ENCODE results near the gene RFLNA. TPM values are rescaled to one million over a fixed set of nuclear protein-coding genes. Genes with fewer than 3 reads are reported as not detected.

RFLNA gene
- total and polyA plus RNA-seq, 2 experiments from 2014 or later = 3.9 to 20.4 TPM

DNA sequence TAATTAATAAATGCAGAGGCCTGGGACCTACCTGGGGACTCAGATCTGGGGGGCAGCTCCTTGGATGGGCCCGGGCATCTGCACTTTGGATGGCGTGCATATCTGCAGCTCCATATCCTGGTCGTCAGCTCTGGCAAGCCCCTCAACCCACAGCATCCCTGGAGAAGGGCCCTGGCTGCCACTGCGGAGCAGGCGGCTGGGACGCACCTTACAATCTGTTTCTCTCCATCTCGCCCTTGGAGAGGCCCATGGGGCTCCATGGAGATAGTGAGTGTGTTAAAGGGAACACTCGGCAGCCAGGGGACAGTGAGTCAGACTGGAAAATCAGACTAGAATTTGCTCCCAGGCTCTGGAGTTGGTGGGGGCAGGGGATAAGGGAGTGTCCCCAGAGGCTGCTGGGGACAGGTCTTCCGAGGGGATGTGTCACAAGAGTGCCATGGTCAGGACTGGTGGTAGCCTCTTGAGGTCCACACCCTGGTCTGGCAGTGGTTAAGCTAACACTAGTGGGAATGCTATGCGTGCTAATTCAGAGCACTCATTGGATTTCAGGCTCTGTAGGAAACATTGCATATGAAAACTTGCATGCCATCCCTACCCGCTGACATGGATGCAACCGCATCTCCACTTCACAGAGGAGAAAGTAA lies 21.5 kb downstream of the RFLNA start (continued):
- no peak for TF ChIP-seq EZH2 (IDR thresholded peaks at IDR 0.05; ENCODE audit: low read depth, unreplicated experiment)
- no peak for TF ChIP-seq ZNF331 (CRISPR knock-in tag; IDR thresholded peaks at IDR 0.05; ENCODE audit: low read depth)
- no peak for TF ChIP-seq CTCF (conservative IDR thresholded peaks at IDR 0.05; ENCODE audit: low read depth in 2 of 2)
- no peak for TF ChIP-seq POLR2AphosphoS5 (IDR thresholded peaks at IDR 0.05; ENCODE audit: low read depth)
- TF ChIP-seq CREB1 (CRISPR knock-in tag; IDR thresholded peaks at IDR 0.05; ENCODE audit: low read depth) = no peak

- H3K27me3 ChIP-seq (ENCODE audit: insufficient read depth) = no peaks in the 10 kb centered on the region
- no peak overlapping the region for H3K4me2 ChIP-seq
- peaks cover 36% of the 10 kb centered on the region for H3K27me3 Mint-ChIP-seq (ENCODE audit: insufficient read depth, low read depth, poor library complexity)
- no peak overlapping the region for H2AFZ ChIP-seq
- H3K36me3 Mint-ChIP-seq (ENCODE audit: low read depth) = peaks cover 26% of the 10 kb centered on the region
- no peak overlapping the region for H3K27ac ChIP-seq (ENCODE audit: low read depth)
- ATAC-seq (no peak), DNase-seq (ENCODE audit: low spot score) (no peak)
- H3K36me3 ChIP-seq (ENCODE audit: insufficient read depth) = no peaks in the 10 kb centered on the region; the same call in 1 of the 2 replicates
- H3K4me1 Mint-ChIP-seq = peaks cover 31% of the 10 kb centered on the region
- no peaks in the 10 kb centered on the region for H4K20me1 ChIP-seq (replicated peaks; ENCODE audit: insufficient read depth)
- TF ChIP-seq CREB1 (CRISPR knock-in tag; IDR thresholded peaks at IDR 0.05; ENCODE audit: low read depth) (no peak), POLR2AphosphoS5 (IDR thresholded peaks at IDR 0.05; ENCODE audit: low read depth) (no peak)
- peaks cover 18% of the 10 kb centered on the region for H3K4me1 ChIP-seq (ENCODE audit: insufficient read depth)
- no peaks in the 10 kb centered on the region for H3K9me2 ChIP-seq (ENCODE audit: insufficient read depth)
- H3K4me3 ChIP-seq = no peak overlapping the region
- no peak overlapping the region for H3K27ac Mint-ChIP-seq
- 0 out of 2 replicates have a peak, but pooled peaks cover 3% of the 10 kb centered on the region for H3F3A ChIP-seq (replicated peaks; ENCODE audit: low read depth)
- H3K79me2 ChIP-seq (replicated peaks; ENCODE audit: insufficient read depth) = no peaks in the 10 kb centered on the region
- peaks cover 8% of the 10 kb centered on the region; the same call in 2 of the 3 replicates for H3K9me3 Mint-ChIP-seq
- no peak overlapping the region for H3K4me3 Mint-ChIP-seq
These were observed 22.5 kb downstream of the RFLNA start for GRCh38 chr12:124317400-124317799.

- H4K20me1 ChIP-seq (replicated peaks; ENCODE audit: insufficient read depth) = no peaks in the 10 kb centered on the region
- Mint-ChIP-seq H3K27ac (peak overlapping the region; percentile 76; the same call in 1 of the 2 replicates), H3K36me3 (ENCODE audit: low read depth) (peaks cover 29% of the 10 kb centered on the region), H3K27me3 (ENCODE audit: insufficient read depth, low read depth, poor library complexity) (peaks cover 38% of the 10 kb centered on the region), H3K9me3 (peaks cover 15% of the 10 kb centered on the region), H3K4me1 (peaks cover 31% of the 10 kb centered on the region), H3K4me3 (no peak overlapping the region)
- H3K79me2 ChIP-seq (replicated peaks; ENCODE audit: insufficient read depth) = no peaks in the 10 kb centered on the region
- TF ChIP-seq ETS1 (IDR thresholded peaks at IDR 0.05) (no peak), ZNF114 (CRISPR knock-in tag; IDR thresholded peaks at IDR 0.05) (no peak)
- TF ChIP-seq, protein P1, sequence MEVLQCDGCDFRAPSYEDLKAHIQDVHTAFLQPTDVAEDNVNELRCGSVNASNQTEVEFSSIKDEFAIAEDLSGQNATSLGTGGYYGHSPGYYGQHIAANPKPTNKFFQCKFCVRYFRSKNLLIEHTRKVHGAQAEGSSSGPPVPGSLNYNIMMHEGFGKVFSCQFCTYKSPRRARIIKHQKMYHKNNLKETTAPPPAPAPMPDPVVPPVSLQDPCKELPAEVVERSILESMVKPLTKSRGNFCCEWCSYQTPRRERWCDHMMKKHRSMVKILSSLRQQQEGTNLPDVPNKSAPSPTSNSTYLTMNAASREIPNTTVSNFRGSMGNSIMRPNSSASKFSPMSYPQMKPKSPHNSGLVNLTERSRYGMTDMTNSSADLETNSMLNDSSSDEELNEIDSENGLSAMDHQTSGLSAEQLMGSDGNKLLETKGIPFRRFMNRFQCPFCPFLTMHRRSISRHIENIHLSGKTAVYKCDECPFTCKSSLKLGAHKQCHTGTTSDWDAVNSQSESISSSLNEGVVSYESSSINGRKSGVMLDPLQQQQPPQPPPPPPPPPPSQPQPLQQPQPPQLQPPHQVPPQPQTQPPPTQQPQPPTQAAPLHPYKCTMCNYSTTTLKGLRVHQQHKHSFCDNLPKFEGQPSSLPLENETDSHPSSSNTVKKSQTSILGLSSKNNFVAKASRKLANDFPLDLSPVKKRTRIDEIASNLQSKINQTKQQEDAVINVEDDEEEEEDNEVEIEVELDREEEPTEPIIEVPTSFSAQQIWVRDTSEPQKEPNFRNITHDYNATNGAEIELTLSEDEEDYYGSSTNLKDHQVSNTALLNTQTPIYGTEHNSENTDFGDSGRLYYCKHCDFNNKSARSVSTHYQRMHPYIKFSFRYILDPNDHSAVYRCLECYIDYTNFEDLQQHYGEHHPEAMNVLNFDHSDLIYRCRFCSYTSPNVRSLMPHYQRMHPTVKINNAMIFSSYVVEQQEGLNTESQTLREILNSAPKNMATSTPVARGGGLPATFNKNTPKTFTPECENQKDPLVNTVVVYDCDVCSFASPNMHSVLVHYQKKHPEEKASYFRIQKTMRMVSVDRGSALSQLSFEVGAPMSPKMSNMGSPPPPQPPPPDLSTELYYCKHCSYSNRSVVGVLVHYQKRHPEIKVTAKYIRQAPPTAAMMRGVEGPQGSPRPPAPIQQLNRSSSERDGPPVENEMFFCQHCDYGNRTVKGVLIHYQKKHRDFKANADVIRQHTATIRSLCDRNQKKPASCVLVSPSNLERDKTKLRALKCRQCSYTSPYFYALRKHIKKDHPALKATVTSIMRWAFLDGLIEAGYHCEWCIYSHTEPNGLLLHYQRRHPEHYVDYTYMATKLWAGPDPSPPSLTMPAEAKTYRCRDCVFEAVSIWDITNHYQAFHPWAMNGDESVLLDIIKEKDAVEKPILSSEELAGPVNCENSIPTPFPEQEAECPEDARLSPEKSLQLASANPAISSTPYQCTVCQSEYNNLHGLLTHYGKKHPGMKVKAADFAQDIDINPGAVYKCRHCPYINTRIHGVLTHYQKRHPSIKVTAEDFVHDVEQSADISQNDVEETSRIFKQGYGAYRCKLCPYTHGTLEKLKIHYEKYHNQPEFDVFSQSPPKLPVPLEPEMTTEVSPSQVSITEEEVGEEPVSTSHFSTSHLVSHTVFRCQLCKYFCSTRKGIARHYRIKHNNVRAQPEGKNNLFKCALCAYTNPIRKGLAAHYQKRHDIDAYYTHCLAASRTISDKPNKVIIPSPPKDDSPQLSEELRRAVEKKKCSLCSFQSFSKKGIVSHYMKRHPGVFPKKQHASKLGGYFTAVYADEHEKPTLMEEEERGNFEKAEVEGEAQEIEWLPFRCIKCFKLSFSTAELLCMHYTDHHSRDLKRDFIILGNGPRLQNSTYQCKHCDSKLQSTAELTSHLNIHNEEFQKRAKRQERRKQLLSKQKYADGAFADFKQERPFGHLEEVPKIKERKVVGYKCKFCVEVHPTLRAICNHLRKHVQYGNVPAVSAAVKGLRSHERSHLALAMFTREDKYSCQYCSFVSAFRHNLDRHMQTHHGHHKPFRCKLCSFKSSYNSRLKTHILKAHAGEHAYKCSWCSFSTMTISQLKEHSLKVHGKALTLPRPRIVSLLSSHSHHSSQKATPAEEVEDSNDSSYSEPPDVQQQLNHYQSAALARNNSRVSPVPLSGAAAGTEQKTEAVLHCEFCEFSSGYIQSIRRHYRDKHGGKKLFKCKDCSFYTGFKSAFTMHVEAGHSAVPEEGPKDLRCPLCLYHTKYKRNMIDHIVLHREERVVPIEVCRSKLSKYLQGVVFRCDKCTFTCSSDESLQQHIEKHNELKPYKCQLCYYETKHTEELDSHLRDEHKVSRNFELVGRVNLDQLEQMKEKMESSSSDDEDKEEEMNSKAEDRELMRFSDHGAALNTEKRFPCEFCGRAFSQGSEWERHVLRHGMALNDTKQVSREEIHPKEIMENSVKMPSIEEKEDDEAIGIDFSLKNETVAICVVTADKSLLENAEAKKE (CRISPR knock-in tag; IDR thresholded peaks at IDR 0.05) = 0 out of 2 replicates have a peak, but pooled peaks have one; percentile 25
- peak; percentile 20 for ATAC-seq
- H3F3A ChIP-seq (replicated peaks; ENCODE audit: low read depth) = peaks cover 4% of the 10 kb centered on the region; the same call in 1 of the 2 replicates
- H3K4me2 ChIP-seq = peak overlapping the region; percentile 5; the same call in 1 of the 2 replicates
- H3K4me3 ChIP-seq = no peak overlapping the region
- H3K27ac ChIP-seq (ENCODE audit: low read depth) = no peak overlapping the region
- no peaks in the 10 kb centered on the region for H3K27me3 ChIP-seq (ENCODE audit: insufficient read depth)
- H3K36me3 ChIP-seq (ENCODE audit: insufficient read depth) = peaks cover under 1% of the 10 kb centered on the region; the same call in 1 of the 2 replicates
- H2AFZ ChIP-seq = no peak overlapping the region
- no peaks in the 10 kb centered on the region for H3K9me2 ChIP-seq (ENCODE audit: insufficient read depth)
- peaks cover 18% of the 10 kb centered on the region for H3K4me1 ChIP-seq (ENCODE audit: insufficient read depth)
- DNase-seq (ENCODE audit: low spot score) = peak; percentile 54
These were observed 23.6 kb downstream of the RFLNA start for GRCh38 chr12:124318278-124319020.

Data from GM23338 (cell line).